IPS-NIHi7 (cell line): ENCODE results near the gene ABLIM3.
"Not testable (repeated sequence)": the region's sequence is repeated elsewhere in the genome, so short reads cannot be mapped to it uniquely, and the experiment has no call there.

ENCODE experiments used
- DNase-seq: peaks from one replicate; pipeline ENCODE4 v3.0.0; 2012; ENCODE audit warnings: mixed read lengths; ENCODE audit errors: extremely low spot score

Gene ABLIM3

DNA sequence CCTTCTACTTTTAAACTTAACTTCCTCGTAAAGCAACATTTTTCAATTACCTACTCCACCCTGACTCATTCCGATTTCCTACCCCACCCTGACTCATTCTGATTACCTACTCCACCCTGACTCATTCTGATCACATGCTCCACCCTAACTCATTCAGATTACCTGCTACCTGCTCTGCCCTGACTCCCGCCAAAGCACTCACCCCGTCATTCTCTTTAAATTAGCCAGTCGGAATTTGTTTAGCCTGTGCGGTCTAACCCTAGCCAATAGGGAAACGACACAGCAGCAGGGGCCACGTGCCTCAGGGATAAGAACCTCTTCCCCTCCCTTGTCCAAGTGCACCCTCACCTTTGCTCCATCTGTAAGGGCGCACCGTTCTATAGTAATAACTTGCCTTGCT, 46.3 kb downstream of the ABLIM3 start:
- DNase-seq: not testable (repeated sequence)

DNA sequence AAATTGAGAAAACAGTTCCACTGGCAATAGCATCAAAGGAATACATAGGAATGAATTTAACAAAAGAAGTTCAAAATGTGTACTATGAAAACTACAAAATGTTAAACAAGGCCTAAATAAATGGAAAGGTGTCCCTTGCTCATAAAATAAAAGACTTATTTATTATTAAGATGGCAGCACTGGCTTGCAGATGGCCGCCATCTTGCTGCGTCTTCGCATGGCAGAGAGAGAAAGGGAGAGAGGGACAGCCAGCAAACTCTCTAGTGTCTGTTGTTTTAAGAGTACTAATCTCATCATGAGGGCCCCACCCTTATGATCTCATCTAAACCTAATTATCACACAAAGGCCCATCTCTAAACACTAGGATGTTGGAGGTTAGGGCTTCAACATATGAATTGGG, 47.1 kb downstream of the ABLIM3 start:
- no peak for DNase-seq

DNA sequence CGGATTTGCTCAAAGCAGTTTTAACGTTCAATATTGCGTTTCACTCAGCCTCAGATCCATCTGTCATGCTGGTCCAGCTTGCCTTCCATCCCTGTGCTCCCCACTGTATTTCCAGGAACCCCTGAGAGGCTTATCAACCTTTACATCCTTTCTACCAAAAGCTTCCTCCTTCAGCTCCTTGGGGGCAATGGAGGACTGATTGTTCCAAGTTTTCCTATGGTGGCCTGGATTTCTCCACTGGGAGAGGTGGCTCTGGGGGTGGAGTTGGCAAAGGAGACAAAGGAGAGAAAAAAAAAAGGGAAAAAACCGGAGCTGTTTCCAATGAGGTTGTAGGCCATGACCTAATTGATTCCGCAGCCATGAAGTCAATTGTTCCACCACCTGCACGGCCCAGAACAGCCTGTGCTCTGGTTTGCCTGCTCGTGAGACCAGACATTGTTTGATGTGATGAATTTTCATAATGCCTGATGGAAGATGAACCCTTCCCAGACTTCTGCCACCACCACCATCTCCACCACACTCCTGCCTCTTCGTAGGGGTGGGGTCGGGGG, 54.1 kb downstream of the ABLIM3 start:
- DNase-seq: no peak

DNA sequence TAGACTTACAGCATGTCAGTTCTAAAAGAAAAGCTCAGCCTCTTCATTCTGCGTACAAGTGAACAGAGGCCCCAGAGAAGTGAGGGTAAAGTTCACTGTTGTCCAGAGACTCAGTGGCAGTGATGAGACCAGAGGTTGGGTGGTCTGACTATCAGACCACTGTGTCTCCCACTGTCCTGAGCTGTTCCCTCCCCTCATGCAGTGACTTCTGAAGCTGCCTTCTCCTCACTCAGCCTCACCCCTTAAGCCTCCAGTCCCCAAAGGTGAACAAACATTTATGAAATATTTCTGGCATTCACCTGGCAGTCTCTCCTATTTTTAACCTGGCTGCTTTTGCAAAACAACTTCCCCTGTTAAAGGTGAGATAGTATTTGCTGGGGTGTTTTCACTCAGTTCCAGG, 54.7 kb downstream of the ABLIM3 start:
- DNase-seq: no peak

DNA sequence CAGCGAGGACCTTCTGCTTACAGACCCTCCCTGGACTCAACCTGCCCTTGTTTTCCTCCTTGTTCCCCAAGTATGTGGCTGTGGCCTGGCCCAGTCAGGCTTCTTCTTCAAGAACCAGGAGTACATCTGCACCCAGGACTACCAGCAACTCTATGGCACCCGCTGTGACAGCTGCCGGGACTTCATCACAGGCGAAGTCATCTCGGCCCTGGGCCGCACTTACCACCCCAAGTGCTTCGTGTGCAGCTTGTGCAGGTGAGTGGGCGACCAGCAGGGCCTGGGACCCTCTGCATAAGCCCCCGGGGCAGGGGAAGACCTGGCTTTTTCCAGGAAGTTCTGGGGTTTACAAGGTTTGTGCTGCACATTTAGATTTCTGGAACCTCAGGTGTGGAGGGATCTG, 56.9 kb downstream of the ABLIM3 start:
- DNase-seq: no peak

DNA sequence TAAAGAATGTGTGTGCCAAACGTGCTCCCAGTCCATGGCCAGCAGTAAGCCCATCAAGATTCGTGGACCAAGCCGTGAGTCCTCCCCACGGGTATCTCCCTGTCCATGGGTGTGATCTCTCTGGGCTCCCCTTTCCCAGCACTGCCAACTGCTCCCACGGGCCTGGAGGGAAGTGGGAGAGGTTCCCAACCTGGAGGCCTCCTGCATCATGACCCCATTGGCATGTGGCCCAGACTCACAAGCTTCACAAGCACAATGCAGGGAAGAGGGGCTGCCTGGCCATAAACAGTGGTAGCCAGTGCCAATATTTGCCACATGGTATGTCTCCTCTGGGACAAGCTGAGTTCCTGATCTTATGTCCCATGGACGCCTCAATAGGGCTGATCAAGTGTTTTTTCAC, 59.1 kb downstream of the ABLIM3 start:
- no peak for DNase-seq

DNA sequence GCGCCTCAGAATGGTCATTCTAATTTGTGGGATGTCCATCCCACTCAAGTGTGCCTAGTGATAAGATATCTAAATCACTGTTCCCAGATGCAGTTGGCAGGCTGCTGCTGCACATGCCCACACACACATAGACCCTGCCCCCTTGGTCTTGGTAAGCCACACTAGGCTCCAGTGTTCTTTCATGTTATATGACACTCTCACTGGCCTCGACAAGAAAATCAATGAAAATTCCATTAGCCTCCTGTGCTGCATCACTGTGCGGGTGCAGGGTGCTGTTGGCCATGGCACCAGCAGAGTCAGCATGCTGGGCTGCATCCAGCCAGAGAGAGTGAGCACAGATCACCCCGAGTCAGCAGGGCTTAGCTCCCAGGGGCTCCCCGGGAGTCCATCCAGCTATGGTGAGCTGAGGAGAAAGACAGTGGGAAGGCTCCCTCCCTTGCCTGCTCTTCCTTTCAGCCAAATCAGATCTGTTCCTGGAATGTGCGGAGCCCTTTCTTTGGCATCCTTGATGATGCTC, 59.9 kb downstream of the ABLIM3 start:
- no peak for DNase-seq

DNA sequence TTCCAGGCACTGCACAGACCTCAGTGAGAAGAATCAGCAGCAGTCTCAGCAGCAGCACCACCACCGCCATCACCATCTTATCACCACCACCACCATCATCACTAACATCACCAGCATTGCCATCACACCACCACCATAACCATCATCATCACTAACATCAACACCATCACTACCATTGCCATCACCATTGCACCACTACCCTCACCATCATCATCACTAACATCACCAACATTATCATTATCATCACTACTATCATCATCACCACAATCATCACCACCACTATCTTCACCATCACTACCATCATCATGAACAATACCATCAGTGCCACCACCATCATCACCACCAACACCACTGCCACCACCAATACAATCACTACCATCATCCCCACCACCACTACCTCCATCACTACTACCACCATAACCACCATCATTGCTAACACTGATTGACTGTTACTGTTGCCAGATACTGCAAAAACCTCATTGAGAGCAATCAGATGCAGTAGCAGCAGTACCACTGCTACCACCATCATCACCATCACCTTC, 61.7 kb downstream of the ABLIM3 start:
- no peak for DNase-seq

DNA sequence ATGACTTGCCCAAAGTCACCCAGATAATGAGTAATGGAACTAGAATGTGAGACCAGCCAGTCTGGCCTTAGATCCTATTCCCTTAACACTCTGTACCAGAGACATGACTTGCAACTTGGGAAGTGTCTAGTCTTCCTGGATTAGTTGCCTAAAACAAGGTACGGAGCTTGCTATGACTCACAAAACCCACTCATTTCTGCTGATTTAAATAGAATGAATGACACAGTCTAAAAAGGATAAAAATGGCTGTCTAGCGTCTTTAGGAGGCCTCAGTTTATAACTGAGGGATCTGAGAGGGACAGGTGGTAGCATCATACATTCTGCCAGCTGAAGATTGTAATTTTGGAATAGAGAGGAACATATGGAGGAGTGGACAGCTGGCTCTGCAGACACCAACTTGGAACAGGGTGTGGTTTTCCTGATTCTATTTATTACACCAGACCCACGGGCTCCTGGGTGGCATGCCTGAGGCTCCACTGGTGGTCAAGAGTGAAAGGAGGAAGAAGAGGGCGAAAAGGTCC, 62.7 kb downstream of the ABLIM3 start:
- no peak for DNase-seq

DNA sequence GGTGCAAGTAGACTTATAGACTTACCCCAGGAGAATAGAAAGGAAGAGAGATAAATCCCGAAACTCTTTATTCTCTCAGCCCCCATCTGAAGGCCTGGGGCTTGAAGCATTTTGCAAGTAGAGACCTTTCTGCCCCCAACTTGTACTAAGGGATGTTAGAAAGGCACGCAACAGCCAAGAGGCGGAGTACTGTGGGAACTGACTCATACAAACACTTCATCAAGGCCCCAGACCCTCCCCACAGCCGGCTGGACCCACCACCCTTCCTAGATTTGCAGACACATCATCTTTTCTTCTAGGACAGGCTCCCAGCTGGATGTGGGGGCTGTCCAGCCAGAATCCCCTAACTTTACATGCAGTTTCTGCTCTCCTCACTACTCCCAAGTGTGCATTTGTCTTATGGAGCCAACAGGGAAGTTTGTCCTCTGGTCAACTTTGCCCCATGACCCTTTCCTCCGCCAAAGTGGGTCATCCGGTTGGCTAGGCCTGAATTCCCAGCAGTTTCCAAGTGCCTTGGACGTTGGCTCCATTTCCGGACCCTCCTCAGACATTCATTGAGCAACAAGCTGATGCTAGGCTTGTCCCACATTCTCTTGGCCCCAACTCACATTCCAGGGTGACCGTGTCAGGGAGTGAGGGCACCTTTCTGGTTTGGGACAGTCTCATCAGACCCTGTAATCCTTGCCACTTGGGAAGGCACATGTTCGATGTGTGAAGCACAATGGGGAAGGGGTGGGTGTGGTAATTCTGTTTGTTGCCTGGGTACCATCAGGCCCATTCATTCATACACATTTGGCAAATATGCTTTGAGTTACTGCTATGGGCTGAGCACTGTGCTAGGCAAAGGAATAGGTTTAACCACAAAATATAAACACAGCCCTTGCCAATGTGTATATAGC, 64.6 kb downstream of the ABLIM3 start:
- DNase-seq: no peak

DNA sequence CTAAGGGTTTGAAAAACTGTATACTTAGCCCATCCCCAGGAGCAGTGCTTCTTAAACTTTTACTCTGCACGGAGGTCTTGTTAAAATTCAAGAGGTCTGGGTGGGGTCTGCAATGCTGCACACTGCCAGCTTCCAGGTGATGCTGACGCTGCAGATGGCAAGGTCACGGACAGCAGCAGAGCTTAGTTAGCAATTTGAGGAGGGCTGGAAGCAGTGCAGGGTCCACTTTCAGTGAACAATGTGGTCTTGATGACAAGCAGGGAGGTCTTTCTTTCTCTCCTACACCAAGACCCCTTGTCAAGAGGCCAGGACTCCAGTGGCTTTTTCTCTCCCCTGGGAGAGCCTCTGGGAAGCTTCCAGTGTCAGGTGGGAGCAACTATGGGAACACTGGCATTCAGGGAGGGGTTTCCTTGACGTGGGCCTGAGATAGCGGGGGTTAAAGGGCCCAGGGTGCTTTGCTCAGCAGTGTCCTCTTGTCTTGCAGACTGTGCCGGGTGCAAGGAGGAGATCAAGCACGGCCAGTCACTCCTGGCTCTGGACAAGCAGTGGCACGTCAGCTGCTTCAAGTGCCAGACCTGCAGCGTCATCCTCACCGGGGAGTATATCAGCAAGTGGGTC, 65.3 kb downstream of the ABLIM3 start:
- no peak for DNase-seq

DNA sequence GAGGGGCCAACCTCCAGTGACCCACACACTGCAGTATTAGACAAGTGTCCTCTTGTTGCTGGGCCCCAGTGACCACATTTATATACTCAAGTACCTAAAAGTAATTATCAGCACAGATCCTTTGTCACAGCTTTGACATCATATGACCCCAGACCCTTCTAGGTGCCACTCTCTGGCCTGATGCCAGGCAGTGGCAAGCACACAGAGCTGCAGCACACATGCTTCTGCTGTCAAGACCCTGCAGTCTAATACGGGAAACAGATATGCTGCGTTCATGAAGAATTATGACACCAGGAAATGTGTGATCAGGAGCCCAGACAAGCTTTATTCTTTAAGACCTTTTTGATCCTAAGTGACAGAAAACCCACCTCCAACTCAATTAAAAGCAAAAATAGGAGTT, 66.5 kb downstream of the ABLIM3 start:
- no peak for DNase-seq

DNA sequence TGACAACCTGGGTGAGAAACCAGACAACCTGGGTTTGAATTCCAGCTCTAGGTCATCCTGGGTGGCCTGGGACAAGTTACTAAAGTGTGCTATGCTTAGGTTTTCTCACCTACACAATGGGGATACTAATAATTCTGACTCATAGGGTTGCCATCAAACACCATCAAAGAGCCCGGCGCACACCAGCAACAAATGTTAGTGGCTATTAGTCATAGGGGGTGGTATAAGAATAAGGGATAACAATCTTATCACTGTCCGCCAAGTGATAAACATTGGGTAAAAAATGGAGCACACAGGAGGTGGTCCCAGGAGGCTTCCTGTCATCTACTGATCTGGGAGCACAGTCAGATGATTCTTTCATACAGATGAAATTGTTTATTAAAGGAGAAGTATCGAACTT, 68.9 kb downstream of the ABLIM3 start:
- no peak for DNase-seq

DNA sequence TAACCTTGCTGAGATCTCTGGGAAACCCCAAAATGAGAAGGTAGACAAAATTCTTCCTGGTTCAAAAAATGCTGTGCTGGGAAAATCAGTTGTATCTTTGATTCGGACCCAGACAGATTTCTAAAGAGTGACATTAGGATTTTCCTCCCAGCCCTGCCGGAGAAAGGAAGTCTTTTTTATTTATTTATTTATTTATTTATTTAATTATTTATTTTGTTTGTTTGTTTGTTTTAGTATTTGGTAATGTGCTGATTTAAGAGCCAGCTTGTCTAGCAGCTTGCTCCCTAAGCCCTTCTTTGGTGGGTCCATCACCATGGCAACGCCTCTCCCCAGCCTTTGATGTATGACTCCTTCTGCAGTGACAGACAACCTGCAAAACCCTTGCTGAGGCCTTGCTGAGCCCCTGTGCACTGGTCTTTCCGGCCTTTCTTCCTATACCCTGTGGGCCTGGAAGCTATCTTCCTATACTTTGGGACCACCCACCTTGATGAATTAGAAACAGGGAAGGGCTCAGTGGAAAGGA, 69.7 kb downstream of the ABLIM3 start:
- DNase-seq: peak; percentile 41

DNA sequence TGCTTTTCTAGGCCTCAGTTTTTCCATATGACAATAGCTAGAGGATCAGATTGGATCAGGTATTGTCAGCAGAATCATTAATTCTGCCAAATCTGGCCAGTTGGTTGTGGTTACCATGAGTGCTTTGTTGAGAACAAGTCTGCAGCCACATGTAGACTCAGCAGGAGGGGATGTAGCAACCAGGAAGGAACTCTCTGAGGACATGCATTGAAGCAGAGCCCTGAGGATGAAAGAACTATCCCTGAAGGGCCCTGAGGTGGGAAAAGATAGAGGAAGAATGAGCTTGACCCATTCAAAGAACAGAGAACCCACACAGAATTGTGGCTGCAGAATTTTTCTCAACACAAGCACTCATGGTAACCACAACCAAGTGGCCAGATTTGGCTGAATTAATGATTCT, 70.3 kb downstream of the ABLIM3 start:
- no peak for DNase-seq

DNA sequence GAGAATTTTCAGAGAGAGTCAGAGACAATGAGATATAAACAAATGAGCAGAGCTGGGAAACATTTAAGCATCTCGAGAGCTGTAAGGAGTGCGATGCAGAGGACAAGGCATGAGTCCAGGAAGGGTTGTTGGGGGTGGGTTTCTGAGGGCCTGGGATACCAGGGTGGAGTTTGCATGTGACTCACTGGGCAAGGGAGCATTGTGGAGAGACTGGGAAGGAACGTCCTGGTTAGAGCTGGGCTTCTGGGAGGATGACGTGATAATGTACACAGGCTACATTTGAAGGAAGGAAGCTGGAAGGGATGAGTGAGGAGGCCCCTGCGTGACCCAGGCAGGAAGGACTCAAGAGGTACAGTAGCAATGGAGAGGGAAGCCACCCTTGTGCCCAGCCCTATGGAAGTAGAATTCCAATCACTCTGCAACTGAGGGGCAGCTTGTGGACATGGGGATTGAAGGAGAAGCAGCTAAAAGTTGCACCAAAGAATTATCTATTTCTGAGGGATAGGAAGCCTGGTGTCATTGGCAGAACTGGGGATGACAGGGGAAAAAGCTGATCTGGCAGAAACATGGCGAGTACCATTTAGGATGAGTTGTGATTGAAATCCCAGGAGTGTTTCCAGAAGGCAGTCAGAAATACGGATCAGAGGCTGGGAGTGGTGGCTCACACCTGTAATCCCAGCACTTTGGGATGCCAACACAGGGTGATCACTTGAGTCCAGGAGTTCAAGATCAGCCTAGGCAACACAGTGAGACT, 71.1 kb downstream of the ABLIM3 start:
- no peak for DNase-seq

DNA sequence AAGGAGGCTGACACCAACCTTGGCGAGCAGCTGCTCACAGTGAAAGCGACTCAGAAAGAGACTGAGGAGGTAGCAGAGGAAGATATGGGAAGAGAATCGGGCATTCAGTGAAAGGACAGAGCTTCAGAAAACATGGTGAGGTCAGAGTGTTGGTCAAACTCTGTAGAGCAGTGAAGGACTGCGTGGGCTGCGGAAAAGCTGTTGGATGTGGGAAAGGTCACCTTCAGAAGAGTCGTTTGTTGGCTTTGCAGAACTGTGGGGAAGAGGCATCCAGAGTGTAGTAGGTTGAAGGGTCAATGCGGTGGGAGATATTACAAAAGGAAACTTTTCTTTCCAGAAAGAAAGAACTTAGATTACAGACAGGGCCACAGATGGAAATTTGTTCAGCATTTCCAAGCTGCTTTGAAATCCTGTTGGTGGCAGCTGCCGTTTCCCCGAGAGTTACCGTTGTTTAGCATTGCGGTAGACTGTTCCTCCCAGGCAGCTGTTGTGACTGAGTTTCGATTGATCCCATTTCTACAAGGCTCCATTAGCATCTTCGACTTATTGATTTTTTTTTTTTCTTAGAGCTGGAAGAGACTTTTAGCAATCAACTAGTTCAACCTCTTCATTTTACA, 72.1 kb downstream of the ABLIM3 start:
- no peak for DNase-seq

DNA sequence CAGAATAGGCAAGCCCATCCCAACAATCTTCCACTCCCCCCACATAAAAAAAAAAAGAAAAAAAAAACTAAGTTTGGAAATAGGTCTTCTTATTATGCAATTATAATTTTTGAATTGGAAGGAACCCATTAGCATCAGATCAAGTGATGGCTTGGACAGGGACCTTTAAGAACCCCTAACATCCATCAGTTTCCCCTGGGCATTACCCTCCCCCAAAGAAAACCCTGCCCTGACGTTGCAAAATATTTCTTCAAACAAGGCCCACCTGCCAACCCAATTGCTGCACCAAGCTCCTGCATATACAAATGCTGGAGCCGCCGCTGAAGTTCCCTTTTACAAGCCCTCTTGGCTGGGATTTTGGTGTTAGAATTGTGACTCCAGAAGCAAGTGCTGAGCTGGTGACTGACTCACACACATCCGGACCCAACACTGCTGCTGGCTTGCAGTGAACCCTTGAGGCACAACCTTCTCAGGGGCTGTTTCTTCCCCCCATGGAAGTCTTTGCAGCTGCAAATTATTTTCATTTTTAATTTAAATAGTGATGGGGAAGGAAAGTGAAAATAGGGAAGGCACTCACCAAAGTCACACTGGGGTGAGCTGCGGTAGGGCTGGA, 74.3 kb downstream of the ABLIM3 start:
- no peak for DNase-seq

DNA sequence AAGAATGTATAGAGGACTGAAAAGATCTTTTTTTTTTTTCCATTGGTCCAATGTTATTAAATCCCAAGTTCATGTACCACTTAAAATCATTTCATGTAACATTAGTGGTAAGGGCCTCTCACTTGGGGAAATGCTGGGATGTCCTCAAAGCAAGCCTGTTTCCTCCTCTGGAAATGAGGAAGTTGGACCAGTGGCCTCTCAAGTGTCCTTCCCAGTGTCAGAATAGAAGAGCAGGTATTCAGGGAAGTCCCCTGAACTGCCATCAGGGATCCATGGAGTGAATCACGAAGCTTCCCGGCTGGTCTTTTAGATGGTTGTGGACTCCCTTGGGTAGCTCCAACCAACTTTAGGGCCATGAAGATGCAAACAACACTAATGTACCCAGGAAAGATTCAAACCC, 75.2 kb downstream of the ABLIM3 start:
- DNase-seq: no peak

DNA sequence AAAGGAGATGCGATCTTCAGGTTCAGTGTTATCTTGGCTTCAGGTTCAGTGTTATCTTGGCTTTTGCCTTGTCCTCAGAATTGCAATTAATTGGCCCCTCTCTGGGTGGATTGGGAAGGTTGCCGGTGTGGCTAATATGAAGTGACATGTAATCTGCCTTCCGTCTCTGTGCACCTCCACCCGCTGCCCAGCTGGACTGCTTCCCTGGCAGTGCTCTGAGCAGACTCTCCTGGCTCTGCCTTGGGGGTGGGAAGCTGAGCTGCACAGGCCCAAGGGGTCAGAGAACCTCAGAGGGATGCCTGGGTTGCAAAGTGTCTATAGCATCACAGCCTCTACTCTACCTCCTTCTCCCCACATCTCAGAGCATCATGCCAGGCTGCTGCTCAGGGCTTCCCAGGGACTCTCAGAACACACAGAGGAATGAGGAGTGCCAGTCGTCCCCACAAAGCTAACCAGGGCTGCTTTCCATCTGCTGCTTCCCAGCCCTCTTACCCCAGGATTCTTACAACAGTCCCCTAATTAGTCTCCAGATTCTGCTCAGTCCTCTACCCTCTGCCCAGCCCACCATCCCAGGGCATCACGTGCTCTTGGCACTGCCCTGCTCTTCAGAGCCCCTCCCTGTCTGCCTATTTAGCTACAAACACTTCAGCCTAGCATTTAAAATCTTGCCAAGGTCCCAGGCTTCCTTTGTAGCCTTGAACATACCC, 76.0 kb downstream of the ABLIM3 start:
- no peak for DNase-seq
